Measurements from ENCODE around the gene TRIM9. TPM values are rescaled to one million over a fixed set of nuclear protein-coding genes. Genes with fewer than 3 reads are reported as not detected.
A peak's percentile ranks its signal among the peaks of the same experiment; 100 is the strongest.
"Not testable (repeated sequence)": the region's sequence is repeated elsewhere in the genome, so short reads cannot be mapped to it uniquely, and the experiment has no call there.

The TRIM9 gene
- total RNA-seq, 1 donor, result 1.1 TPM

GRCh38 chr14:50964683-50965390 lies 130.1 kb downstream of the TRIM9 start:
- Histone ChIP-seq H2AFZ (ENCODE audit: low read length) (no peak overlapping the region), H3K4me3 (ENCODE audit: insufficient read depth, low read length) (no peak overlapping the region), H3K27ac (ENCODE audit: low read depth, low read length) (peak overlapping the region; percentile 30), H3K36me3 (ENCODE audit: insufficient read depth, low read length) (no peaks in the 10 kb centered on the region), H3K27me3 (ENCODE audit: insufficient read depth, low read length) (no peaks in the 10 kb centered on the region), H4K20me1 (ENCODE audit: insufficient read depth, low read length) (no peaks in the 10 kb centered on the region), H3K79me2 (ENCODE audit: insufficient read depth, low read length) (no peaks in the 10 kb centered on the region), H3K9me3 (ENCODE audit: low read depth, low read length) (no peaks in the 10 kb centered on the region), H3K4me2 (ENCODE audit: insufficient read depth, low read length) (peak overlapping the region; percentile 28), H3K4me1 (ENCODE audit: insufficient read depth, low read length) (peaks cover 41% of the 10 kb centered on the region)
- peak; percentile 93 for DNase-seq (ENCODE audit: insufficient read length, low spot score, missing footprints)
- TF ChIP-seq, protein P1, sequence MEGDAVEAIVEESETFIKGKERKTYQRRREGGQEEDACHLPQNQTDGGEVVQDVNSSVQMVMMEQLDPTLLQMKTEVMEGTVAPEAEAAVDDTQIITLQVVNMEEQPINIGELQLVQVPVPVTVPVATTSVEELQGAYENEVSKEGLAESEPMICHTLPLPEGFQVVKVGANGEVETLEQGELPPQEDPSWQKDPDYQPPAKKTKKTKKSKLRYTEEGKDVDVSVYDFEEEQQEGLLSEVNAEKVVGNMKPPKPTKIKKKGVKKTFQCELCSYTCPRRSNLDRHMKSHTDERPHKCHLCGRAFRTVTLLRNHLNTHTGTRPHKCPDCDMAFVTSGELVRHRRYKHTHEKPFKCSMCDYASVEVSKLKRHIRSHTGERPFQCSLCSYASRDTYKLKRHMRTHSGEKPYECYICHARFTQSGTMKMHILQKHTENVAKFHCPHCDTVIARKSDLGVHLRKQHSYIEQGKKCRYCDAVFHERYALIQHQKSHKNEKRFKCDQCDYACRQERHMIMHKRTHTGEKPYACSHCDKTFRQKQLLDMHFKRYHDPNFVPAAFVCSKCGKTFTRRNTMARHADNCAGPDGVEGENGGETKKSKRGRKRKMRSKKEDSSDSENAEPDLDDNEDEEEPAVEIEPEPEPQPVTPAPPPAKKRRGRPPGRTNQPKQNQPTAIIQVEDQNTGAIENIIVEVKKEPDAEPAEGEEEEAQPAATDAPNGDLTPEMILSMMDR (IDR thresholded peaks at IDR 0.05; ENCODE audit: extremely low read depth, low read depth, low read length), result no peak

DNA sequence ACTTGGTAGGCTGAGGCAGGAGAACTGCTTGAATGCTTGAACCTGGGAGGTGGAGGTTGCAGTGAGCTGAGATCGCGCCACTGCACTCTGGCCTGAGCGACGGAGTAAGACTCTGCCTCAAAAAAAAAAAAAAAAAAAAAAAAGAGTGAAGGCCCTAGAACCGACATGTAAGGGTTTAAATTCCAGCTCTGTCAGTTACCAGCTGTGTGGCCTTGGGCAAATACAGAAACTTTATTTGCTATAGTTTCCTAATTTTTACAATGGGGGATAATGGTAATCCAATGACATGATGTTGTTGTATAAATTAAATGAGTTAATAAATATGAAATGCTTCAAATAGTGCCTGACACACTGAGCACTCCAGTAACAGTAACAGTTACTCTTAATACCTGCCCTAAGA lies 131.0 kb downstream of the TRIM9 start:
- Histone ChIP-seq H3K4me2 (ENCODE audit: insufficient read depth, low read length) (no peak overlapping the region), H3K27me3 (ENCODE audit: insufficient read depth, low read length) (no peaks in the 10 kb centered on the region), H3K4me1 (ENCODE audit: insufficient read depth, low read length) (peaks cover 41% of the 10 kb centered on the region), H3K9me3 (ENCODE audit: low read depth, low read length) (no peaks in the 10 kb centered on the region), H2AFZ (ENCODE audit: low read length) (no peak overlapping the region), H3K27ac (ENCODE audit: low read depth, low read length) (no peak overlapping the region), H3K79me2 (ENCODE audit: insufficient read depth, low read length) (no peaks in the 10 kb centered on the region), H3K4me3 (ENCODE audit: insufficient read depth, low read length) (no peak overlapping the region), H4K20me1 (ENCODE audit: insufficient read depth, low read length) (no peaks in the 10 kb centered on the region), H3K36me3 (ENCODE audit: insufficient read depth, low read length) (no peaks in the 10 kb centered on the region)
- TF ChIP-seq, protein P1 (IDR thresholded peaks at IDR 0.05; ENCODE audit: extremely low read depth, low read depth, low read length), result no peak
- DNase-seq (ENCODE audit: insufficient read length, low spot score, missing footprints), result peak; percentile 56

DNA sequence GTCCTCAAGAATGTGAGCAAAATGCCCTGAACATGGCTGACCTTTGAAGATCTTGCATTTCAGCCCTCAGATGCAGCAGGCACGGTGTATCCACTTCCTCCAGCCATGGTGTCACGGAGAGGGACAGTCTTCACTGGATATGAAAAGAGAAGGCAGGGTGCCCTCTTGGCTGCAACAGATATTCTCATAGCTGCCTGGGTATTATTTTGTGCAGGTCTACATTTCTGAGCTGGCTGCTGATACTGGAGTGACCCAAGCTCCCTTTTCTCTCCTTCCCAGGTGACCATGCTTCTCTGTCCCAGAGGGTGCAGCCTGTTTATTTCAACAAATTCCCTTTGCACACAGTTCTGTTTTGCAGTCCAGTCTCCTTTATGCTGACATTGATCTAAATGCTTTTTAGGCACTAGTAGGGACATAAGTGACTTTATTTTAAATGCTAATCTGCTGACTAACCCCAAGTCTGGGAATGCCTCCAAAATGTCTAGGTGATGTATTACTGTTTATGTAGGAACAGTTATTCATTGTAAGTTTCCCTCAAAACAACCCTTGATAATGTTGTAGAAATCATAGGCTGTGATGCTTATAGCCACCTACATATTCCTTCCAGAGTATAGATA lies 133.2 kb downstream of the TRIM9 start:
- H4K20me1 ChIP-seq (ENCODE audit: insufficient read depth, low read length), result no peaks in the 10 kb centered on the region
- H3K27ac ChIP-seq (ENCODE audit: low read depth, low read length), result peak overlapping the region; percentile 45
- peak overlapping the region; percentile 23 for H3K4me3 ChIP-seq (ENCODE audit: insufficient read depth, low read length)
- H3K4me1 ChIP-seq (ENCODE audit: insufficient read depth, low read length), result peaks cover 36% of the 10 kb centered on the region
- no peaks in the 10 kb centered on the region for H3K79me2 ChIP-seq (ENCODE audit: insufficient read depth, low read length)
- no peak overlapping the region for H2AFZ ChIP-seq (ENCODE audit: low read length)
- TF ChIP-seq, protein P1 (IDR thresholded peaks at IDR 0.05; ENCODE audit: extremely low read depth, low read depth, low read length), result no peak
- peak overlapping the region; percentile 72 for H3K4me2 ChIP-seq (ENCODE audit: insufficient read depth, low read length)
- no peaks in the 10 kb centered on the region for H3K36me3 ChIP-seq (ENCODE audit: insufficient read depth, low read length)
- peak; percentile 87 for DNase-seq (ENCODE audit: insufficient read length, low spot score, missing footprints)
- H3K27me3 ChIP-seq (ENCODE audit: insufficient read depth, low read length), result no peaks in the 10 kb centered on the region
- H3K9me3 ChIP-seq (ENCODE audit: low read depth, low read length), result no peaks in the 10 kb centered on the region

DNA sequence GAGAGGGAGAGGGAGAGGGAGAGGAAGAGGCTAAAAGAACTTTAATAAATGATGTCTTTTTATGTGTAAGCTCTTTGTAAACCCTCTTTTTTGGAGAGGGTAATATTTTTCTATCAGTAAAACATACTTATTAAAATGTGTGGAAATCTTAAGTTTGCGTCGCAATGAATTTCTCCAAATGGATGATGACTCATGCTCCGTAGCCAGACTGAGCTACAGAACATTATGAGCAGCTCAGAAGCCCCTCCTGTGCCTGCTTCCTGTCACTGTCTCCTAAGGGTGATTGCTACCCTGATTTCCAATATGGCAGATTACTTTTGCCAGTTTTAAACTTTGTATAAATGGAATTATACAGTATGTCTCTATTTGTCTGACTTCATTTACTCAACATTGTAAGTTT lies 137.6 kb downstream of the TRIM9 start:
- no peaks in the 10 kb centered on the region for H3K27me3 ChIP-seq (ENCODE audit: insufficient read depth, low read length)
- TF ChIP-seq, protein P1 (IDR thresholded peaks at IDR 0.05; ENCODE audit: extremely low read depth, low read depth, low read length), result no peak
- H3K4me2 ChIP-seq (ENCODE audit: insufficient read depth, low read length), result peak overlapping the region; percentile 69
- H3K27ac ChIP-seq (ENCODE audit: low read depth, low read length), result peak overlapping the region; percentile 47
- H3K4me3 ChIP-seq (ENCODE audit: insufficient read depth, low read length), result peak overlapping the region; percentile 44
- peak; percentile 83 for DNase-seq (ENCODE audit: insufficient read length, low spot score, missing footprints)
- H3K4me1 ChIP-seq (ENCODE audit: insufficient read depth, low read length), result peaks cover 29% of the 10 kb centered on the region
- H3K9me3 ChIP-seq (ENCODE audit: low read depth, low read length), result no peaks in the 10 kb centered on the region
- peak overlapping the region; percentile 44 for H2AFZ ChIP-seq (ENCODE audit: low read length)
- H4K20me1 ChIP-seq (ENCODE audit: insufficient read depth, low read length), result no peaks in the 10 kb centered on the region
- no peaks in the 10 kb centered on the region for H3K36me3 ChIP-seq (ENCODE audit: insufficient read depth, low read length)
- no peaks in the 10 kb centered on the region for H3K79me2 ChIP-seq (ENCODE audit: insufficient read depth, low read length)

DNA sequence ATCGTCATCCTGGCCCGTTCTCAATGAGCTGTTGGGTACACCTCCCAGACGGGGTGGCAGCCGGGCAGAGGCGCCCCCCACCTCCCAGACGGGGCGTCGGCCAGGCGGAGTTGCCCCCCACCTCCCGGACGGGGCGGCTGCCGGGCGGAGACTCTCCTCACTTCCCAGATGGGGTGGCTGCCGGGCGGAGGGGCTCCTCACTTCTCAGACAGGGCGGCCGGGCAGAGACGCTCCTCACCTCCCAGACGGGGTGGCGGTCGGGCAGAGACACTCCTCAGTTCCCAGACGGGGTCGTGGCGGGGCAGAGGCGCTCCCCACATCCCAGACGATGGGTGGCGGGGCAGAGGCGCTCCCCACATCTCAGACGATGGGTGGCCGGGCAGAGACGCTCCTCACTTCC lies 138.5 kb downstream of the TRIM9 start:
- H3K4me1 ChIP-seq (ENCODE audit: insufficient read depth, low read length), result peaks cover 20% of the 10 kb centered on the region
- H3K4me2 ChIP-seq (ENCODE audit: insufficient read depth, low read length), result peak overlapping the region; percentile 14
- not testable (repeated sequence) for DNase-seq (ENCODE audit: insufficient read length, low spot score, missing footprints); H2AFZ ChIP-seq (ENCODE audit: low read length); H3K27me3 ChIP-seq (ENCODE audit: insufficient read depth, low read length); H3K27ac ChIP-seq (ENCODE audit: low read depth, low read length); H3K36me3 ChIP-seq (ENCODE audit: insufficient read depth, low read length); H3K79me2 ChIP-seq (ENCODE audit: insufficient read depth, low read length); H3K4me3 ChIP-seq (ENCODE audit: insufficient read depth, low read length); H3K9me3 ChIP-seq (ENCODE audit: low read depth, low read length); H4K20me1 ChIP-seq (ENCODE audit: insufficient read depth, low read length)

Measured in osteoblast (primary cell).